HFF-Myc (cell line): ENCODE data around the gene DPP10.

Source experiments
- DNase-seq: peaks from one replicate; pipeline ENCODE4 v3.0.0-alpha.2; 2011; ENCODE audit warnings: low read depth; ENCODE audit errors: extremely low read depth
- H3K4me3 ChIP-seq: replicated peaks from 2 replicates; pipeline ENCODE4 v1.5.1; 2011; ENCODE audit warnings: low read depth, mild to moderate bottlenecking, control low read depth, low read length
- TF ChIP-seq, protein P1 (sequence below): IDR thresholded peaks from 2 replicates; pipeline ENCODE4 v1.5.1; 2012; ENCODE audit warnings: mild to moderate bottlenecking, low read depth, low read length, control low read depth; ENCODE audit errors: missing control alignments

DPP10 gene

DNA sequence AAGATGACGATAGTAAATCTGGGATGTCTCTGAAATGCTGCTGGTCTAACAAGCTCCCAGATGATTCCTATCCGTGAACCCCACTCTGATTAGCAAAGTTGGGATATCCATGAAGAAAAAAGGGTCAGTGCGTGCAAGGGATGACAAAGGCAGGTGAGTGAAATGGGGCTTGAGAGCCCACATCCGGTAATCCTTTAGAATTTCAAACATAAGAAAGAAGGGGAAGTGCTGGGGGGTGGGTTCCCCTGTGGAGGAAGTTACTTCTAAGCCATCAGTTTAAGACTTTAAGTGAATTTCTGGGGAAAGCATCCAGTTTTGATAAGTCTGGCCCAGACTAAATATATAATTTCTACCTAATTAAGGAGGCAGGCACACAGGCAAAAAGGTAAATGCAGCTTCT, 209.5 kb downstream of the DPP10 start:
- TF ChIP-seq, protein P1, sequence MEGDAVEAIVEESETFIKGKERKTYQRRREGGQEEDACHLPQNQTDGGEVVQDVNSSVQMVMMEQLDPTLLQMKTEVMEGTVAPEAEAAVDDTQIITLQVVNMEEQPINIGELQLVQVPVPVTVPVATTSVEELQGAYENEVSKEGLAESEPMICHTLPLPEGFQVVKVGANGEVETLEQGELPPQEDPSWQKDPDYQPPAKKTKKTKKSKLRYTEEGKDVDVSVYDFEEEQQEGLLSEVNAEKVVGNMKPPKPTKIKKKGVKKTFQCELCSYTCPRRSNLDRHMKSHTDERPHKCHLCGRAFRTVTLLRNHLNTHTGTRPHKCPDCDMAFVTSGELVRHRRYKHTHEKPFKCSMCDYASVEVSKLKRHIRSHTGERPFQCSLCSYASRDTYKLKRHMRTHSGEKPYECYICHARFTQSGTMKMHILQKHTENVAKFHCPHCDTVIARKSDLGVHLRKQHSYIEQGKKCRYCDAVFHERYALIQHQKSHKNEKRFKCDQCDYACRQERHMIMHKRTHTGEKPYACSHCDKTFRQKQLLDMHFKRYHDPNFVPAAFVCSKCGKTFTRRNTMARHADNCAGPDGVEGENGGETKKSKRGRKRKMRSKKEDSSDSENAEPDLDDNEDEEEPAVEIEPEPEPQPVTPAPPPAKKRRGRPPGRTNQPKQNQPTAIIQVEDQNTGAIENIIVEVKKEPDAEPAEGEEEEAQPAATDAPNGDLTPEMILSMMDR, result no peak
- H3K4me3 ChIP-seq, result no peak overlapping the region
- no peak for DNase-seq

DNA sequence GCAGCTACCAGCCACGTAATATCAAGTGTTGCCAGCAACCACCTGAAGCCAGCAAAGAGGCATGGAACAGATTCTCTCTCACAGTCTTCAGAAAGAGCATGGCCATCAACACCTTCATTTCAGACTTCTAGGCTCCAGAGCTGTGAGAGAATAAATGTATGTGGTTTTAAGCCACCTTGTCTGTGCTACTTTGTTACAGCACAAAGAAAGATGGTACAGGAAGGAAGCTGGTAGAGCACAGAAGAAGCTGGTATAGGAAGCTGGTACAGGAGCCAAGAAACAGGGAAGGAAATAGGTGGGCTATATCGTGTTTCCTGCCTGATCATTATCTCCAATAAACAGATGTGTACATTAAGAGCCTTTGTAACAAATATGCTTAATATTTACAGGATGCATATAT, 217.4 kb downstream of the DPP10 start:
- no peak for DNase-seq
- no peak overlapping the region for H3K4me3 ChIP-seq
- TF ChIP-seq, protein P1, result no peak

DNA sequence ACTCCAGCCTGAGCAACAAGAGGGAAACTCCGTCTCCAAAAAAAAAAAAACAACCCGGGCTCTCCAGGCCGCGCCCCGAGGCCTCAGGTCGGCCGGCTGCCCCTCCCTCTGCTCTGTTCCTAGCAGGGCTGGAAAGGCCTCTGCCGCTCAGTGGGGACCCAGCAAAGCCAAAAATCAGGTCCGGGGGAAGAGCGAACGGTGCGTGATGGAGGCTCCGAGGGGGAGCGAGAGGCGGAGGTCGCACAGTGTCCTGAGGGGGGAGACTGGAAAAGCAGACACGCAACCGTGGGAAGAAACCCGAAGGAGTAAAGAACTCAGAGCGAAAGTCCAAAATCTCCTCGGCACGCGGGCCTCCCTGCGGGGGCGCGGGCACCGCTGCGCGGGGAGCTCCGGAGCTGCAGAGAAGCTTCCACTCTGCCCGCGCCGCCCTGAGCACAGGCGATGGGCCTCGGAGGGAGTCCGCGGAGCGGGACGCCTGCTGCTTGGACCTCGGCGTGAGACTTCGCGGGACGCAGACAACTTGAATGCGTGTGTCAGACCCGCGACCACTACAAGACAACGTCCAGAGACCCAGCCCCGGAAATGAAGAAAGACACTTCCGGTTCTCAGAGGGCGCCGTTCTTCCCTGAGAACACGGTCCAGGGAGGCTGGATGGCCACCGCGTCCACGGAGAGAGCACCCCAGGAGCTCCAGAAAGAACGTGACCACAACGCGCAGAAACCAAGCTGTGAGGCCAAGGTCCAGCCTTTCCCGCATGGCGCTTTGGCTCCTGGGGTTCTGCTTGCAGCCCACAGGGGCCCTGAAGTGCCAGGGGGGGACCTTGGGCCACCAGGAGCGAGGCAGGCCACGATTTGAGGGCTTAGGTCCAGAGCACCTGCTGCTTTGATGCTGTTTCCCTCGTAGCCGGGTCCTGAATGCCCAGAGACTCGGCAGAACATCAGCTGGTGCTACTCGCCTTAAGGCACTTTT, 219.8 kb downstream of the DPP10 start:
- no peak for DNase-seq
- TF ChIP-seq, protein P1, result no peak
- H3K4me3 ChIP-seq, result no peak overlapping the region

DNA sequence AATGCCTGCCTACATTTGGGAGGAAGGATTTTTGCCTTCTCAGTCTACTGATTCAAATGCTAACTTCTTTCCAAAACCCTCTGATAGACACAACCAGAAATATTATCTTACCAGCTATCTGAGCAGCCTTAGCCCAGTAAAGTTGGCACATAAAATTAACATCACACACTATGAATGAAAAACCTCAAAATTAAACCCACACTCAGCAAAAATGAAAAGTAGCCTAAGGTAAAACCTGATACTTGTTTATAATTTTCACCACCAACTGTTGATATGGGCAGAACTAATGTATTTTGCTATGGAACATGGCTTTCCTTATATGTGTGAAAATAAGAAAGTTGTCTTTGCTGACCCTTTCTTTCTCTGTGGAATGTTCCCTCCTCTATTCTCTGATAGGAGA, 226.0 kb downstream of the DPP10 start:
- no peak overlapping the region for H3K4me3 ChIP-seq
- DNase-seq, result no peak
- TF ChIP-seq, protein P1, result no peak

DNA sequence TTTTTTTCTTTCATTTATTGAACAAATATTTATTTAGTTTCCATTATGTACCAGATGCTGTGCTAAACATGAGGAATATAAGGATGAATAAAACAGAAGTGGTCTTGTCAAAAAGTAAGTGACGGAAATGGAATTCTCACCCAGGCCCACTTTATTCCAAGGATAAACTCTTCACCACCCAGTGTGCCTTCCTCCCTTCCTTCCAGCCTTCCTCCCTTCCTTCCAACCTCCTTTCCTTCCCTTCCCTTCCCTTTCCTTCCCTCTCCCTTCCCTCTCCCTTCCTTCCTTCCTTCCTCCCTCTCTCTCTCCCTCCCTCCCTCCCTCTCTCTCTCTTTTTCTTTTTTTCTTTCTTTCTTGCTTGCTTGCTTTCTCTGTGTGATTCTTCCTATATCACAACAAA, 240.8 kb downstream of the DPP10 start:
- H3K4me3 ChIP-seq, result no peak overlapping the region
- DNase-seq, result no peak
- TF ChIP-seq, protein P1, result no peak

DNA sequence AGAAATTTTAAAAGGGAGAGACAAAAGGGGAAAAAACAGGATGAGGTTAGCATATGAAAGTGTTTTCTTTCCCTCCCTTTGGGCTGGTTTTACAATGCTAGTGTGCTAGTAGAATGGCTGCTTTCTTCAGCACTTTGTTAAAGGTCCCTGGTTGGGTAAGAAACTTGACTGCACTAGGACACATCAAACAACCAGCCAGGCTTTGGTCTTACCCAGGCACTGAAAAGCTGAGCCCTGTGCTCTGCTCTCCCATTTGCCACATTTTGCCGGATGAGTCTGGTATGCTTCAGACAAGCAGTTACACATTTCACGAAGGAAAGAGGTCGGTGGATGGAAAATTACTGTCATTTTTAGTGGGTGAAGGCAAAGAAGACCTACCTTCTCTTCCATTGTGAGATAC, 242.0 kb downstream of the DPP10 start:
- DNase-seq, result no peak
- no peak overlapping the region for H3K4me3 ChIP-seq
- TF ChIP-seq, protein P1, result no peak
